Neuronal stem cell (in vitro differentiated cells): ENCODE data around the gene TPRKB.
"Not testable (repeated sequence)": the region's sequence is repeated elsewhere in the genome, so short reads cannot be mapped to it uniquely, and the experiment has no call there.

ENCODE experiments used
- DNase-seq: peaks from one replicate; pipeline ENCODE4 v3.0.0-alpha.2; 2013; ENCODE audit warnings: low spot score
- H2AFZ ChIP-seq: one replicate; pipeline ENCODE4 v1.6.1; 2013; ENCODE audit warnings: mild to moderate bottlenecking, low read length, inconsistent platforms
- H2AK5ac ChIP-seq: 2 replicates; pipeline ENCODE4 v1.6.1; 2013; ENCODE audit warnings: low read depth, mild to moderate bottlenecking, inconsistent platforms, low read length, moderate library complexity, mixed read lengths
- H2BK120ac ChIP-seq: 2 replicates; pipeline ENCODE4 v1.6.1; 2013; ENCODE audit warnings: low read depth, mild to moderate bottlenecking, inconsistent platforms, low read length, moderate library complexity, mixed read lengths
- H2BK12ac ChIP-seq: one replicate; pipeline ENCODE4 v1.6.1; 2013; ENCODE audit warnings: low read length, inconsistent platforms
- H2BK15ac ChIP-seq: 2 replicates; pipeline ENCODE4 v1.6.1; 2013; ENCODE audit warnings: mild to moderate bottlenecking, low read length, inconsistent platforms, mixed read lengths
- H2BK5ac ChIP-seq: one replicate; pipeline ENCODE4 v1.6.1; 2013; ENCODE audit warnings: inconsistent platforms, mild to moderate bottlenecking, low read length, moderate library complexity
- H3K14ac ChIP-seq: one replicate; pipeline ENCODE4 v1.6.1; 2013; ENCODE audit warnings: low read length, inconsistent platforms
- H3K18ac ChIP-seq: 2 replicates; pipeline ENCODE4 v1.6.1; 2013; ENCODE audit warnings: low read length, inconsistent platforms
- H3K23ac ChIP-seq: 2 replicates; pipeline ENCODE4 v1.6.1; 2013; ENCODE audit warnings: low read depth, mild to moderate bottlenecking, mixed read lengths, low read length, inconsistent platforms; ENCODE audit not compliant: poor library complexity
- H3K27ac ChIP-seq: replicated peaks from 3 replicates; pipeline ENCODE4 v1.5.1; 2013; ENCODE audit warnings: low read length, inconsistent platforms
- H3K27me3 ChIP-seq, 3 experiments: 2 replicates each; pipeline ENCODE4 v1.6.1; 2013; ENCODE audit warnings: low read length in 3 of 3, mild to moderate bottlenecking in 2 of 3, inconsistent platforms in 1 of 3, low read depth in 1 of 3, mixed read lengths in 1 of 3, moderate library complexity in 1 of 3; ENCODE audit not compliant: control insufficient read depth in 3 of 3, insufficient read depth in 3 of 3
- H3K36me3 ChIP-seq, 2 donors: replicated peaks in 1 of 2; 2 replicates each; pipeline ENCODE4 v1.6.1; 2013; ENCODE audit warnings: low read length in 2 of 2; ENCODE audit not compliant: control insufficient read depth in 2 of 2, insufficient read depth in 2 of 2
- H3K4ac ChIP-seq: 2 replicates; pipeline ENCODE4 v1.6.1; 2013; ENCODE audit warnings: inconsistent platforms, mild to moderate bottlenecking, low read length, moderate library complexity
- H3K4me1 ChIP-seq, 2 donors: 1 replicate in 1 of 2; 2 replicates in 1 of 2; pipeline ENCODE4 v1.6.1; 2013; ENCODE audit warnings: low read length in 2 of 2, low read depth in 1 of 2; ENCODE audit not compliant: control insufficient read depth in 2 of 2, insufficient read depth in 1 of 2
- H3K4me2 ChIP-seq: one replicate; pipeline ENCODE4 v1.6.1; 2013; ENCODE audit warnings: mild to moderate bottlenecking, low read length, inconsistent platforms; ENCODE audit not compliant: insufficient read depth, poor library complexity, severe bottlenecking
- H3K4me3 ChIP-seq, 2 donors: 2 replicates each; pipeline ENCODE4 v1.5.1; 2013; ENCODE audit warnings: low read length in 2 of 2, mild to moderate bottlenecking in 2 of 2, inconsistent platforms in 1 of 2, moderate library complexity in 1 of 2
- H3K79me1 ChIP-seq: one replicate; pipeline ENCODE4 v1.6.1; 2013; ENCODE audit warnings: low read depth, mild to moderate bottlenecking, inconsistent platforms, low read length, moderate library complexity
- H3K9ac ChIP-seq: one replicate; pipeline ENCODE4 v1.6.1; 2013; ENCODE audit warnings: mild to moderate bottlenecking, low read depth, low read length, inconsistent platforms; ENCODE audit not compliant: poor library complexity
- H3K9me3 ChIP-seq, 2 donors: replicated peaks in 1 of 2; 2 replicates each; pipeline versions ENCODE3 to v1.6.1; 2013; ENCODE audit warnings: low read length in 2 of 2, mild to moderate bottlenecking in 2 of 2, inconsistent platforms in 1 of 2, low read depth in 1 of 2, mixed read lengths in 1 of 2, moderate library complexity in 1 of 2; ENCODE audit not compliant: control insufficient read depth in 2 of 2, insufficient read depth in 1 of 2
- H4K8ac ChIP-seq: one replicate; pipeline ENCODE4 v1.6.1; 2013; ENCODE audit warnings: low read depth, mild to moderate bottlenecking, inconsistent platforms, low read length, moderate library complexity
- H4K91ac ChIP-seq: one replicate; pipeline ENCODE4 v1.6.1; 2013; ENCODE audit warnings: low read length, low read depth, mild to moderate bottlenecking, inconsistent platforms; ENCODE audit not compliant: poor library complexity
- WGBS, 2 donors: extraction: QIAGEN DNeasy Blood & Tissue Kit; methylation state at CpG; one replicate each; pipeline ENCODE4 v1.1.7; 2013; ENCODE audit warnings: missing lambda C conversion rate in 2 of 2, mixed read lengths in 1 of 2; ENCODE audit not compliant: insufficient read length in 2 of 2, insufficient replicate concordance in 1 of 2; ENCODE audit errors: extremely low coverage in 2 of 2; 5-methylcytosine and 5-hydroxymethylcytosine counted together

TPRKB gene

GRCh38 chr2:73718421-73718820 lies 18.7 kb downstream of the TPRKB start:
- Histone ChIP-seq H3K36me3 (no peaks in the 10 kb centered on the region), H3K27me3 (no peaks in the 10 kb centered on the region), H4K91ac (no peak overlapping the region), H2AFZ (no peak overlapping the region), H2AK5ac (no peak overlapping the region), H3K27ac (no peak overlapping the region), H3K18ac (no peak overlapping the region), H4K8ac (no peak overlapping the region), H2BK15ac (no peak overlapping the region), H3K4me1 (peaks cover 0 to 2% of the 10 kb centered on the region in 2 donors), H2BK5ac (no peak overlapping the region), H3K4me3 (no peak overlapping the region), H3K14ac (no peak overlapping the region), H3K23ac (no peak overlapping the region), H2BK120ac (no peak overlapping the region), H3K4me2 (no peak overlapping the region), H3K9me3 (peaks cover 6 to 8% of the 10 kb centered on the region in 2 donors), H2BK12ac (no peak overlapping the region), H3K79me1 (no peaks in the 10 kb centered on the region), H3K9ac (no peak overlapping the region), H3K4ac (no peak overlapping the region)
- no CpG with 5 or more reads among the region's 6 CpGs for WGBS, 2 donors
- DNase-seq: no peak

- not testable (repeated sequence) for H2AFZ ChIP-seq, H2BK12ac ChIP-seq, H2BK5ac ChIP-seq, H3K4me2 ChIP-seq, H3K27me3 ChIP-seq, H3K9me3 ChIP-seq, H3K14ac ChIP-seq, H3K23ac ChIP-seq, H2BK120ac ChIP-seq, H2BK15ac ChIP-seq, H3K4me1 ChIP-seq, H3K18ac ChIP-seq, H2AK5ac ChIP-seq, H4K91ac ChIP-seq, DNase-seq, H3K27ac ChIP-seq, H3K36me3 ChIP-seq, H3K4me3 ChIP-seq, H3K4ac ChIP-seq, H4K8ac ChIP-seq, H3K9ac ChIP-seq, H3K79me1 ChIP-seq
- WGBS, 2 donors: no CpG with 5 or more reads among the region's 4 CpGs
Measured at GRCh38 chr2:73717695-73718094, 19.4 kb downstream of the TPRKB start.

- Histone ChIP-seq H3K4me1 (peaks cover 0 to 2% of the 10 kb centered on the region in 2 donors), H3K18ac (no peak overlapping the region), H3K4me3 (no peak overlapping the region), H3K14ac (no peak overlapping the region), H3K79me1 (no peaks in the 10 kb centered on the region), H3K27ac (no peak overlapping the region), H3K27me3 (no peaks in the 10 kb centered on the region), H2BK12ac (no peak overlapping the region), H3K9ac (no peak overlapping the region), H2BK5ac (no peak overlapping the region), H2BK120ac (no peak overlapping the region), H2BK15ac (no peak overlapping the region), H3K9me3 (peaks cover 6 to 9% of the 10 kb centered on the region in 2 donors), H3K4ac (no peak overlapping the region), H4K8ac (no peak overlapping the region), H4K91ac (no peak overlapping the region), H2AFZ (peak overlapping the region; percentile 44), H2AK5ac (no peak overlapping the region), H3K36me3 (no peaks in the 10 kb centered on the region), H3K23ac (no peak overlapping the region), H3K4me2 (no peak overlapping the region)
- DNase-seq: no peak
Measured at GRCh38 chr2:73717251-73717606, 19.9 kb downstream of the TPRKB start.

GRCh38 chr2:73716543-73717250 lies 20.4 kb downstream of the TPRKB start:
- no peak overlapping the region for H2AK5ac ChIP-seq
- H3K36me3 ChIP-seq: no peaks in the 10 kb centered on the region
- WGBS, 2 donors: no CpG with 5 or more reads among the region's 8 CpGs
- no peaks in the 10 kb centered on the region for H3K27me3 ChIP-seq
- H3K27ac ChIP-seq: no peak overlapping the region
- H3K79me1 ChIP-seq: no peaks in the 10 kb centered on the region
- no peak overlapping the region for H2BK5ac ChIP-seq
- no peak overlapping the region for H2BK12ac ChIP-seq
- no peak overlapping the region for H2BK120ac ChIP-seq
- H3K9ac ChIP-seq: no peak overlapping the region
- H3K14ac ChIP-seq: no peak overlapping the region
- no peak overlapping the region for H3K4me3 ChIP-seq
- H3K23ac ChIP-seq: no peak overlapping the region
- no peak overlapping the region for H3K4me2 ChIP-seq
- no peak overlapping the region for H4K91ac ChIP-seq
- DNase-seq: no peak
- no peak overlapping the region for H3K4ac ChIP-seq
- peaks cover 0 to 2% of the 10 kb centered on the region in 2 donors for H3K4me1 ChIP-seq
- H2AFZ ChIP-seq: peak overlapping the region; percentile 69
- peaks cover 6 to 9% of the 10 kb centered on the region in 2 donors for H3K9me3 ChIP-seq
- no peak overlapping the region for H4K8ac ChIP-seq
- H3K18ac ChIP-seq: no peak overlapping the region
- no peak overlapping the region for H2BK15ac ChIP-seq
